ENCODE measurements around the gene TBC1D4. TPM values are rescaled to one million over a fixed set of nuclear protein-coding genes. Genes with fewer than 3 reads are reported as not detected.
A peak's percentile ranks its signal among the peaks of the same experiment; 100 is the strongest.

The TBC1D4 gene, protein sequence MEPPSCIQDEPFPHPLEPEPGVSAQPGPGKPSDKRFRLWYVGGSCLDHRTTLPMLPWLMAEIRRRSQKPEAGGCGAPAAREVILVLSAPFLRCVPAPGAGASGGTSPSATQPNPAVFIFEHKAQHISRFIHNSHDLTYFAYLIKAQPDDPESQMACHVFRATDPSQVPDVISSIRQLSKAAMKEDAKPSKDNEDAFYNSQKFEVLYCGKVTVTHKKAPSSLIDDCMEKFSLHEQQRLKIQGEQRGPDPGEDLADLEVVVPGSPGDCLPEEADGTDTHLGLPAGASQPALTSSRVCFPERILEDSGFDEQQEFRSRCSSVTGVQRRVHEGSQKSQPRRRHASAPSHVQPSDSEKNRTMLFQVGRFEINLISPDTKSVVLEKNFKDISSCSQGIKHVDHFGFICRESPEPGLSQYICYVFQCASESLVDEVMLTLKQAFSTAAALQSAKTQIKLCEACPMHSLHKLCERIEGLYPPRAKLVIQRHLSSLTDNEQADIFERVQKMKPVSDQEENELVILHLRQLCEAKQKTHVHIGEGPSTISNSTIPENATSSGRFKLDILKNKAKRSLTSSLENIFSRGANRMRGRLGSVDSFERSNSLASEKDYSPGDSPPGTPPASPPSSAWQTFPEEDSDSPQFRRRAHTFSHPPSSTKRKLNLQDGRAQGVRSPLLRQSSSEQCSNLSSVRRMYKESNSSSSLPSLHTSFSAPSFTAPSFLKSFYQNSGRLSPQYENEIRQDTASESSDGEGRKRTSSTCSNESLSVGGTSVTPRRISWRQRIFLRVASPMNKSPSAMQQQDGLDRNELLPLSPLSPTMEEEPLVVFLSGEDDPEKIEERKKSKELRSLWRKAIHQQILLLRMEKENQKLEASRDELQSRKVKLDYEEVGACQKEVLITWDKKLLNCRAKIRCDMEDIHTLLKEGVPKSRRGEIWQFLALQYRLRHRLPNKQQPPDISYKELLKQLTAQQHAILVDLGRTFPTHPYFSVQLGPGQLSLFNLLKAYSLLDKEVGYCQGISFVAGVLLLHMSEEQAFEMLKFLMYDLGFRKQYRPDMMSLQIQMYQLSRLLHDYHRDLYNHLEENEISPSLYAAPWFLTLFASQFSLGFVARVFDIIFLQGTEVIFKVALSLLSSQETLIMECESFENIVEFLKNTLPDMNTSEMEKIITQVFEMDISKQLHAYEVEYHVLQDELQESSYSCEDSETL (N-terminal part only)
- total RNA-seq = 10 to 100 TPM; 19.4 to 19.8 TPM
- long read RNA-seq, full-length matches to known transcripts = 1 of 15 reads
- long read RNA-seq, partial matches to known transcripts = 9 of 15 reads
- long read RNA-seq, other reads (novel, unspliced or antisense) = 5 of 15 reads

DNA sequence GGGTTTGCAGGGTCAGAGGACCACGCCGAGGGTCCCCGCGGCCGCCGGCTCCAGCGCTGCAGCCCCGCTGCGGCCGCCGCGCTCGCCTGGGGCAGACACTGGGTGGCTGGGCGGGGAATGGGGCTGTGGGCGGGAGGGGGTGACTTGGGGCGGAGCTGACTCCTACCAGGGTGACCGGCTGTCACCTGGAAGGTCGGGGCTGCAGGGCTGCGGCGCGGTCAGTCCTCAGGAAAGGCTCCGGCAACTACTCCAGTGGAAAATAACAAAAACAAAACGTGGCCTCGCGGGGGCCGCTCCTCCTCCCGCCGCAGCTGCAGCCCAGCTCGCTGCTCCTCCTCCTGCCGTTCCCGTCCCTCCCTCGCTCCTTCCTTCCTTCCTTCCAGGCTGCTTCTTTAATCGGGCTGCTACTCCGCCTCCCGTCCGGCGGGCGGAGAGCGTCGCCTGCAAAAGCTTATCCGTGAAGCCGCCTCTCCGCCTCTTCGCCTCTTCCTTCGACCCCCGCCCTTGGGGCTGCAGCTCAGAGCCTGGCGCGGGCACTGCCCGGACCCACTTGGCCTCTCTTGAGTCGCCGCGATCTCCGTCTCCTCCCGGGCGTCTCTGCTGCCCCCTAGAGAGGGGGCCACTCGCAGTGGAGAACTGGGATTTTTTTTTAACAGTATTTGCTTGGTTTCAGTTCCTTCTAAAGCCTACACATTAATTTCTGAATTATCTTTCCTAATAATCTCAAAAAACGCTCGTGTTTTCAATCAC is at the start of gene TBC1D4:
Gene TBC1D4, minus strand, starts transcription at position 100 of the 750 bp plus-strand sequence. CDS start 402 bp downstream, outside the sequence.
- intact Hi-C loops (cut with DNase I, micrococcal nuclease) = loop anchor here in 1 of 2 donors (5.0 to 10.0 kb wide), 2 partner anchors 63 to 110 kb away; partner anchors contain the start of gene UCHL3
- DNase-seq = peak; percentile 86 to 89
- ATAC-seq = peak; percentile 80

DNA sequence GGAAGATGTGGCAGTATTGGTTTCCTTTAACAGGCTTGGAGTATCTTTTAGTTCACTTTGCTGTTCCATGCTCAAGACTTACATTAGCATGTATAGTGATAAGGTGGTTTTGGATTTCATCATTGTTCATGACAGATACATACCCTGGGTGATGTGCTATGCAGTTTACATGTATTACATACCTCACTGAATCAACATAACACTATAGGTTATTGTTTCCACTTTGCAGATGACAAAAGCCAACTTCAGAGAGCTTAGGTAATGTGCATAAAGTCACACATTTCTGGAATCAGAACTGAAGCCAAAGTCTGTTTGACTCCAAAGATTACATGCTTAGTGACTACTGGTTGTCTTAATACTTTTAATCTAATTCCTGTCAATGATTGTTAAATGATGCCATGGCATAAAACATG is 48.6 kb upstream of the TBC1D4 start:
- DNase-seq (no peak), ATAC-seq (no peak)
- intact Hi-C loops (cut with DNase I, micrococcal nuclease) = no loop called here

DNA sequence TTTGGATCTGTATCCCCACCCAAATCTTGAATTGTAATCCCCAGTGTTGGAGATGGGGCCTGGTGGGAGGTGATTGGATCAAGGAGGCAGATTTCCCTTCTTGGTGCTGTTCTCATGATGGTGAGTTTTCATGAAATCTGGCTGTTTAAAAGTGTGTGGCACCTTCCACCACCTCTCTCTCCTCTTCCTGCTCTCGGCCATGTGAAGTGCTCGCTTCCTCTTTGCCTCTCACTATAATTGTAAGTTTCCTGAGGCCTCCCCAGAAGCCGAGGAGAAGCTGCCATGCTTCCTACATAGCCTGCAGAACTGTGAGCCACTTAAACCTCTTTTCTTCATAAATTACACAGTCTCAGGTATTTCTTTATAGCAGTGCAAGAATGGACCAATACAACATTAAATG is 40.0 kb upstream of the TBC1D4 start:
- ATAC-seq (no peak), DNase-seq (no peak)
- intact Hi-C loops (cut with DNase I, micrococcal nuclease) = no loop called here

DNA sequence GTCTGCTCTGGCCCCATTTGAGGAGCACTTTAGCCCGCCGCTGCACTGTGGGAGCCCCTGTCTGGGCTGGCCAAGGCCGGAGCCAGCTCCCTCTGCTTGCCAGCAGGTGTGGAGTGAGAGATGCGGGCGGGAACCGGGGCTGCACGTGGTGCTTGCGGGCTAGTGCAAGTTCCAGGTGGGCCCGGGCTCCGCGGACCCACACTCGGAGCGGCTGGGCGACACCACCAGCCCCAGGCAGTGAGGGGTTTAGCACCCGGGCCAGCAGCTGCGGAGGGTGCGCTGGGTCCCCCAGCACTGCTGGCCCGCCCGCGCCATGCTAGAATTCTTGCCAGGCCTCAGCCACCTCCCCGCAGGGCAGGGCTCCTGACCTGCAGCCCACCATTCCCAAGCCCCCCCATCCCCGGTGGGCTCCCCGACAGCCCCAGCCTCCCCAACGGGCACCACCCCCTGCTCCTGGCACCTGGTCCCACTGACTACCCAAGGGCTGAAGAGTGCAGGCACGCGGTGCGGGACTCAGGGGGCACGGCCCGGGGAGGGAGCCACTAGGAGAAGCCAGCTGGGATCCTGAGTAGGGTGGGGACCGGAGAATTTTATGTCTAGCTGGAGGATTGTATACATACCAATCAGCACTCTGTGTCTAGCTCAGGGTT is 36.6 kb upstream of the TBC1D4 start:
- intact Hi-C loops (cut with DNase I, micrococcal nuclease) = no loop called here
- ATAC-seq (no peak), DNase-seq (no peak)

DNA sequence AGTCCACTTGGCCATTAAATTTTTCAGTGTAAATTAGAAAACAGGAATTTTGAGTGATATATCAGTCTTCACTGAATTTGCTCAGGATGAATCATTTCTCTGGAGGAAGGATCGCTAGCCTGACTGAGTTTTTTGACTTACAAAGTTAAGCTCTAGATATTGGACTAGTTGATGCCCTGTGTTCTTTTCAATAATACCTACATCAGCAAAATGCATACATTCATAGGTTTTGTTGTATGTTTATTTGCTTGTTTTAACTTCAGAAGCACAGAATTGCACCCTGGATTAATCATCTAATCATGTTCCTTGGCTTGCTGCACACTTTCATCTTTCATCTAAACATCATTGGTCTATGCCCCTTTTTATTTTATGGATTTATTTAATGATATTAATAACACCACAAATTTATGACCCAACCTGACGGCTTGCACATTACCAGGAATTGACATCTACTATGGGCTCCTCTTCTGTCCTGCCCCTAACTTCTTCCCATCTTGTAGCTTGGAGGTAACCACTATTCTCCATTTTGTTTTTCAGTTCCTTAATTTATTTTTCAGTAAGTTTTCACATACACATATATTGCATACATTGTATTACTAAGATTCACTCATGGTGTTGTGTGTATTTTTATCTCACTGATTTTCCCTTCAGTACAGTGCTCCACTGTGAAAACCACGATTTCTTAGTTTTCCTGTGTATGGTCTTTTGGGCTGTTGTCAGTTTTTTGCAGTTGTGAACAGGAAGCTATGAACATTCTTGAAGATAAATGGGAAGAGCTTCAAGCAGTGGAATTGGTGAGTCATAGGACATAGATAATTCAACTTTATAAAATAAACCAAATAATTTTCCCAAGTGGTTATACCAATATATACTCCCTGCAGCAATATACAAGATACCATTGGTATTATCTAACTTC is 32.4 kb upstream of the TBC1D4 start:
- ATAC-seq (no peak), DNase-seq (no peak)
- intact Hi-C loops (cut with DNase I, micrococcal nuclease) = no loop called here

DNA sequence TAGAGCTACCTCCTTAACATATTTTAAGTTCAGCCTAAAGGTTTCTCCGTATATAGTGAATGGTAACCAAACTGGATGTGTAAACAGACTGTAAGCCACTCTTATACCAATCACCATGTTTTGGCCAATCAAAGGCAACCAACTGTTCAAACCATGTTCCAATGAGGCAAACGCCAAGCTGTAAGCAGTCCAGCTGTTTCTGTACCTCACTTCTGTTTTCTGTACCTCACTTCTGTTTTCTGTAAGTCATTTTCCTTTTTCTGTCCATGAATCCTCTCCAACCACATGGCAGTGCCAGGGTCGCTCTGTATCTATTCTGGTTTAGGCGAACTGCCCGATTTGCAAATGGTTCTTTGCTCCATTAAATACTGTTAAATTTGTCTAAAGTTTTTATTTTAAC is 31.3 kb upstream of the TBC1D4 start:
- ATAC-seq (no peak), DNase-seq (no peak)
- intact Hi-C loops (cut with DNase I, micrococcal nuclease) = no loop called here

DNA sequence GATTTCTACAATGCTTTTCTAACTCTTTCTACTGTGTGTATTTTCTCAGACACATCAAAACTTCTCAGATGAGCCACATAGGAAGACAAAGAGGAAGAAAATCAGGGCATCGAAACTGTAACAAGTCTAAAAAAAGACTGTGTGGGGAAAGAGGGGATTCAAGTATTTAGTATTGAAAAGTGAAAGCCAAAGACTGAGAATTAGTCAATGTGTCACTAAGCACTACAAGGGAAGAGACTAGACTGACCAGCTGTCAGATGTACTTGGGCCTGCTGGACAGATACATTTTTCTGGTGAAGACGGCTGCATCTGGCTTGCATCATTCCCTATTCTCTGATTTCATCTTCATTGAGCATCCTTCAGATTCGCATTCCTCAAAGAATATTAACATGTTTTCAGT is 30.3 kb upstream of the TBC1D4 start:
- no peak for DNase-seq

DNA sequence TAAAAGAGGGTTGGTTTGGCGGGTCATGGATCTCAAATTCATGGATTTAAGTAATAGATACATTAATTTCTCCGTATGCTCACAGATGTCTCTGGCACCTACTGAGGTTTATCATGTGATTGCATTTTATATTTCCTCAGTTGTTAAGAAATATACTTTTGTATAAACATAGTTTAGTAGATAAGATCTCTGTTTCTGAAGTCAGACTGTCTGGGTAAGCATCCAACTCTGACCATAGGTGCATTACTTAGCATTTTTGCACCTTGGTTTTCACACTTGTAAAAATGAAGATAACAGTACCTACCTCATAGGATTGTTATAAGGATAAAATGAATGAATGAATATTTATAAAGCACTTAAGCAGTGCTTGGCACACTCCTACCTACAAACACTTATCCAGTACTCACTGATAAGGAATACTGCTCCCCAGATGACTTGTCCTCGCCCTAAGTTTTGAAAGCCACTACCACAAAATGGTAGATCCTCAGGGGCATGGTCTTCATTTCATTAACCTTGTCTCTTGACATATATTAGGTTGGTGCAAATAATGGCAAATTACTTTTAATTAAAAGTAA is 29.2 kb upstream of the TBC1D4 start:
- ATAC-seq = no peak
- no peak for DNase-seq
- intact Hi-C loops (cut with DNase I, micrococcal nuclease) = no loop called here

More for the DNA sequence above, 30.3 kb upstream of the TBC1D4 start:
- intact Hi-C loops (cut with DNase I, micrococcal nuclease) = no loop called here
- no peak for ATAC-seq

DNA sequence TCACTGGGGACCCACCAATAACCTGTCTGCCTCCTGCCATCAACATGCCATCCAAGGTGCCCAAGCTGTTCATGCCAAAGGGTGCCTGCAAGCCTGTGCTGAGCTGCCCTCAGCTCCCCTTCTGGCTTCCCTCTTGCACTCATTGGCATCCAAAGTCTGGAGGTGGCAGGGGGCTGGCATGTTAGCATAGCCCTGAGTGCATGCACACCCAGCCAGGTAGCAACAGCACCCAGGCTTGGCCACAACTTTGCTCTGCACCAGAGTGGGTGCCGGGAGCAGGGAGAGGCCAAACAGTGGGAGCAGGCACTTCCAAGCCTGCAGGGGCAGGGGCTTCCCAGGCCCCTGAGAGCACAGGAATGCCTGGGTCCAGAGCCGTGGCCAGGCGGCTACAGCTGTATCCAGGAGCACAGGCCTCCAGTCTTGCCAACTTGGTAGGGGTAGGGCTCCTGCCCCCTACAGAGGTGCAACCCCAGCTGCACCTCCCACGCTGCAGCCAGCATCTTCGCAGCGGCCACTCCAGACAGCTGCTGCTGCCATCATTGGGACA is 26.1 kb upstream of the TBC1D4 start:
- ATAC-seq (no peak), DNase-seq (no peak)
- intact Hi-C loops (cut with DNase I, micrococcal nuclease) = no loop called here

DNA sequence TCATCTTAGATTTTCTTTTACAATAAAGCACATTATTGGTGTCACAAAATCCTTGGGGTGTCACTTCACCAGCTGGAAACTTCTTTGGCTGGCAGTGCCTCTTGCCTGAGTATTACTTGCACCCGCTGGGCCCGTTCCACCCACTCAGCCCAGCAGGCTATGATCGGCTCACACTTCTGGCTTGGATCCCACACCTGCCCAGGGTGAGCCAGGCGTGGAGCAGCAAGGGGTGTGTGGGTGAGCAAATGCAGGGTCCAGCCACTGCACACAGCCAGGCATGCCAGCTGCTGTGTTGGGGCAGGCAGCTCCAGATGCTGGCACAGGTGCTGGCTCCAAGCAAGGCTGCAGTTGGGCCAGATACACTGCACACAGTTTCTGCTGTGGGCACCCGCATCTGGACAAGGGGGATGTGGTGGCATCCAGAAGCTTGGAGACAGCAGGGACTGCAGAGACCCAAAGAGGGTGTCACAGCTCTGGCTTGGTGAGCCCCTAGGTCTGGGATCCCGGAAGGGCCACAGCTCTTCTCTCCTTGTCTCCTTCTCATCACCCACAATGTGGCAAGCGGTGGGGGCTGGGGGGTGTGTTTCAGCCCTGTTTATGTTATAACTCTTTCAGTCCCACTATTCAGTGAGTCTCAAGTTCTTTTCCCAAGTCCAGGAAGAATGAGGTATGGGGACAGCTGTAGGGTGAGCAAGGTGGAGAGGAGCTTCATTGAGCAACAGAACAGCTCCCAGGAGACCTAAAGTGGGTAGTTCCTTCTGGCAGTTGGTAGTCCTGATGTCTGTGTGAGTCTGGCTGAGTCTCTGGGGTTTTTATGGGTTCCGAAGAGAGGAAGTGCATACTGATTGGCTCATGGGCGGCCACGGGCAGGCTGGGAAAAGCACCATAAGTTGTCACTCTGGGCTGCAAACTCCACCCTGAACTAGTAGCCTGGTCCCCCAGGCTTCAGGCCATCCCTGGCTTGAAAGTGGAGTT is 25.3 kb upstream of the TBC1D4 start:
- intact Hi-C loops (cut with DNase I, micrococcal nuclease) = no loop called here
- ATAC-seq (no peak), DNase-seq (no peak)

DNA sequence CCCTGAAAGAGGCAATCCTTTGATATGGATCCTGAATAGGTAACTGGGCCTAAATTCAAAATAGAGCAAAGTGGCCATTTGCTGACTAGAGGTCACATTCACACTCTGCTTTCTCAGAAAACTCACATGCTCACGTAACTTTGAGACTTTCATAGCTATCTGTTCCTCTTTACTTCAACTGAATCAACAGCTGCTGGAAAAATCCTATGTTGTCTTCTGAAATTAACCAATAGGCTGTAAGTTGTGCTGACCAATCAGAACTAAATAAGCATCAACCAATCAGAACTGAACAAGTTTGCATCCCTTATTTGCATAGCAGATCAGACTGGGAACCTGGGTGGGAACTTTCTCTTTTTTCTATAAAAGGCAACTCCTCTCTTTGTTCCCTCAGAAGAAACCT is 24.0 kb upstream of the TBC1D4 start:
- intact Hi-C loops (cut with DNase I, micrococcal nuclease) = no loop called here
- DNase-seq = no peak
- ATAC-seq = no peak

DNA sequence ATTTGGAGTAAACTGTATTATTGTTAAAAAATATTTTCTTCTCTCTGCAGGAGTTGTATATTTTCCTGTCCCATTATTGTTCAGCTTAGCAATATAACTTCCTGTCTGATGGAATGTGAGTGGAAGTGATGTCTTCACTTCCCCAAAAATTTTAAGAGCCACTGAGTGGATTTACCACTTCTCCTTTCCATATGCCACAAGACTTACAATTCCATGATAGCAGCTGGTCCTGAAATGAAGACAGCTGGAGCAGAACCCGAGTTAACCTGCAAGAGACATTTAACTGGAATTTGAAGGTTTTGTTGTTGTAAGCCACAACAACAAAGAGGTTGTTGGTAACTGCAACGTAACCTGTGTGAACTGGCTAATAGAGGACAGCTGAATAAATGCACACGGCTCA is 23.4 kb upstream of the TBC1D4 start:
- DNase-seq (no peak), ATAC-seq (no peak)
- intact Hi-C loops (cut with DNase I, micrococcal nuclease) = no loop called here

DNA sequence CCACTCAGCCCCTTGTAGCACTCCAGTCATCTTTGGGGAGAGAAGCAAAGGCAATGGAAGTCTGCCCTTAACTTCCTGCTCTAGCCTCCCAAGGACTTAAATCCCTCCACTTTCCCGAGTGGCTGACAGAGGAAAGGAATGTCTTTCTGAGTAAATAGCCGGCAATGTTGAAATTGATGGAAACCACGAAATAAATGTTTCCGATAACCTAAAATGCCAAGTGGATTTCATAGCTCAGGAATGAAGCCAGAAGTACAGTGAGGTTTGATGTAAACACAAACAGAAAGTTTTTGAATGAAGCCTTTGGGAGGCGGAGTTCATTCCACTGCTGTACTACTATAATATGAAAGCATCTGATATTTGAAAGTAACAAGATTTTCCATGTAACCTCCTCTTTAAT is 14.0 kb upstream of the TBC1D4 start:
- intact Hi-C loops (cut with DNase I, micrococcal nuclease) = no loop called here
- DNase-seq (no peak), ATAC-seq (no peak)

DNA sequence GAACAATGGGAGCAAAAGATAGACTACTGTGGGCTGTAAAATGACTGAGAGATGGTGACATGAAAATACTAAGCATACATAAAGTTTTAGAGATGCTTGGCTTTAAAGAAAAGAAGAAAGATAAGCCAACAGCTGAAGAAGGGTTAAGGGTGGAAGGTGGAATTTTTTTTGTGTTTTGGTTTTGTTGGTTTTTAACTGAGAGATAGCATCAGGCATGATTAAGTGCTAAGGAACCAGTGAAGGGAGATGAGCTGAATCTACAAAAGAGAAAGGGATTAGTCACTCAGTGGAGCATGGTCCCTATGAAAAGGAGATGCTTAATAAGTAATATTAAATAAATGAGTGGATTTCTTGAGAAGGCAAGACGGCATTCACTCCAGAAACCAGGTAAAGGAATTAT is 12.5 kb upstream of the TBC1D4 start:
- ATAC-seq (no peak), DNase-seq (no peak)
- intact Hi-C loops (cut with DNase I, micrococcal nuclease) = no loop called here

DNA sequence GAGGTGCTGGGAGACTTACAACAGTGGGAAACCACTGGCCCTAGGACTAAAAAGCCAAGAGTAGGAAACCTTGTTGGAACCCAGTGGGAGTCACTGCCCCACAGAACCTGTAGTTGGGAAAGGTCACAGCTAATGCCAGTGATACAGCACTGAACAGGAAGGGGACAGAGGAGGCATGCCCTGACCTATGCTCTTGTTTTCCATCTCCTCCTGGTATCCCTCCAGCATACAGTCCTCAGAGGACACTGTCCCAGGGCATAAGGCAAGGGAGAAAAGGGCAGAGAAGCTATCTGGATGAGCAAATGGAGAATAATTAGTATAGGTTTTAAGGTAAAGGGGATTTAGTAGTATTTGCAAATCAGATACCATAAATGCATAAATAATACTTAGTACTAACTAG is 11.2 kb upstream of the TBC1D4 start:
- ATAC-seq (no peak), DNase-seq (no peak)
- intact Hi-C loops (cut with DNase I, micrococcal nuclease) = no loop called here
